HepG2 (cell line): ENCODE data around the gene VEPH1.

Experiments used
- TF ChIP-seq, protein P1 (sequence below): IDR thresholded peaks from 2 replicates; pipeline ENCODE4 v1.6.1; 2018; ENCODE audit warnings: missing genetic modification reagents, mild to moderate bottlenecking, missing compliant biosample characterization
- TF ChIP-seq, protein P2 (sequence below): sonication (generic); formaldehyde crosslinking; IDR thresholded peaks from 2 replicates; pipeline ENCODE4 v1.4.0; 2020; ENCODE audit warnings: missing genetic modification reagents, mild to moderate bottlenecking, borderline replicate concordance

DNA sequence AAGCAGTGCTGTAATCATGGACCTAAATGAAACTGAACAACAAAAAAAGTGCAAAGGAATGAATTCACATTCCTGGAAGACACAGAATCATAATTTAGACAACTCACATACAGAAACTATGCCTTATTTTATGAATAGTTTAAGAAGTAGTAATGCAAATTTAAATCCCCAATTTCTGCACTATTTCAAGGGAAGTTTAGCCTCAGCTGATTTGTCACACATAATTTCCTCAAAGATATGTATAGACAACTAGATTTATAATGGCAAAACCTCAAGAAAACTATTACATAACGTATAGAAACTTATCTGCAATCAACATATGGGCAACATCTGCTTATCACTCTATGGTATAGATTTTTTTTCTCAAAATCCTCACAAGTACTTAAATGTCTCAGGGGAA lies 74.4 kb downstream of the VEPH1 start:
- TF ChIP-seq, protein P1, sequence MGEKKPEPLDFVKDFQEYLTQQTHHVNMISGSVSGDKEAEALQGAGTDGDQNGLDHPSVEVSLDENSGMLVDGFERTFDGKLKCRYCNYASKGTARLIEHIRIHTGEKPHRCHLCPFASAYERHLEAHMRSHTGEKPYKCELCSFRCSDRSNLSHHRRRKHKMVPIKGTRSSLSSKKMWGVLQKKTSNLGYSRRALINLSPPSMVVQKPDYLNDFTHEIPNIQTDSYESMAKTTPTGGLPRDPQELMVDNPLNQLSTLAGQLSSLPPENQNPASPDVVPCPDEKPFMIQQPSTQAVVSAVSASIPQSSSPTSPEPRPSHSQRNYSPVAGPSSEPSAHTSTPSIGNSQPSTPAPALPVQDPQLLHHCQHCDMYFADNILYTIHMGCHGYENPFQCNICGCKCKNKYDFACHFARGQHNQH (CRISPR knock-in tag): no peak
- TF ChIP-seq, protein P2, sequence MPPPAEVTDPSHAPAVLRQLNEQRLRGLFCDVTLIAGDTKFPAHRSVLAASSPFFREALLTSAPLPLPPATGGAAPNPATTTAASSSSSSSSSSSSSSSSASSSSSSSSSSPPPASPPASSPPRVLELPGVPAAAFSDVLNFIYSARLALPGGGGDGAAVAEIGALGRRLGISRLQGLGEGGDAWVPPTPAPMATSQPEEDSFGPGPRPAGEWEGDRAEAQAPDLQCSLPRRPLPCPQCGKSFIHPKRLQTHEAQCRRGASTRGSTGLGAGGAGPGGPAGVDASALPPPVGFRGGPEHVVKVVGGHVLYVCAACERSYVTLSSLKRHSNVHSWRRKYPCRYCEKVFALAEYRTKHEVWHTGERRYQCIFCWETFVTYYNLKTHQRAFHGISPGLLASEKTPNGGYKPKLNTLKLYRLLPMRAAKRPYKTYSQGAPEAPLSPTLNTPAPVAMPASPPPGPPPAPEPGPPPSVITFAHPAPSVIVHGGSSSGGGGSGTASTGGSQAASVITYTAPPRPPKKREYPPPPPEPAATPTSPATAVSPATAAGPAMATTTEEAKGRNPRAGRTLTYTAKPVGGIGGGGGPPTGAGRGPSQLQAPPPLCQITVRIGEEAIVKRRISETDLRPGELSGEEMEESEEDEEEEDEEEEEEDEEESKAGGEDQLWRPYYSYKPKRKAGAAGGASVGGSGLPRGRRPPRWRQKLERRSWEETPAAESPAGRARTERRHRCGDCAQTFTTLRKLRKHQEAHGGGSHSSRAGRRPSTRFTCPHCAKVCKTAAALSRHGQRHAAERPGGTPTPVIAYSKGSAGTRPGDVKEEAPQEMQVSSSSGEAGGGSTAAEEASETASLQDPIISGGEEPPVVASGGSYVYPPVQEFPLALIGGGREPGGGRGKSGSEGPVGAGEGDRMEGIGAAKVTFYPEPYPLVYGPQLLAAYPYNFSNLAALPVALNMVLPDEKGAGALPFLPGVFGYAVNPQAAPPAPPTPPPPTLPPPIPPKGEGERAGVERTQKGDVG (CRISPR knock-in tag): no peak
